ENCODE data around the gene PERCC1. TPM values are rescaled to one million over a fixed set of nuclear protein-coding genes. Genes with fewer than 3 reads are reported as not detected.

Gene PERCC1
- total and polyA plus RNA-seq, 9 of the 15 experiments (the other 6 are each of a cell fraction or from before 2014, with no cell fraction given): not detected

GRCh38 chr16:1474796-1475551, 44.1 kb downstream of the PERCC1 start, which contains the start of gene CLCN7:
Gene CLCN7 (minus strand): TSS chr16:1475028. CDS start chr16:1474974, 54 bp downstream.
- Histone ChIP-seq H3K36me3 (ENCODE audit: control insufficient read depth, insufficient read depth, low read length) (peaks cover 7% of the 10 kb centered on the region; the same call in 1 of the 3 replicates), H3K4me3 (peak within 1 kb of the TSS; percentile 85), H3K27me3 (ENCODE audit: control insufficient read depth in 2 of 2, insufficient read depth in 2 of 2, low read length in 2 of 2) (no peaks in the 10 kb centered on the region), H3K9me3 (replicated peaks; ENCODE audit: control insufficient read depth, insufficient read depth, low read depth, low read length) (no peaks in the 10 kb centered on the region), H3K27ac (ENCODE audit: extremely low read depth, low read depth, low read length) (peak within 1 kb of the TSS; percentile 97), H3K4me2 (ENCODE audit: insufficient read depth, low read length) (peak within 1 kb of the TSS; percentile 96), H3K79me2 (ENCODE audit: control insufficient read depth, insufficient read depth, low read length) (peaks cover 57% of the 10 kb centered on the region), H3K9ac (ENCODE audit: insufficient read depth in 1 of 2, low read depth in 2 of 2, low read length in 2 of 2) (peak within 1 kb of the TSS; percentile 96 to 97), H4K20me1 (replicated peaks; ENCODE audit: control insufficient read depth, insufficient read depth, low read length) (peaks cover 2% of the 10 kb centered on the region; the same call in 1 of the 2 replicates), H3K4me1 (replicated peaks in 1 of 2; ENCODE audit: control insufficient read depth in 2 of 2, insufficient read depth in 2 of 2, low read length in 2 of 2) (peaks cover 36 to 53% of the 10 kb centered on the region in 2 experiments; a peak in 4 of 5 replicates), H3K9me1 (ENCODE audit: control insufficient read depth, insufficient read depth, low read length) (peaks cover 6% of the 10 kb centered on the region), H2AFZ (ENCODE audit: low read depth, low read length) (peak within 1 kb of the TSS; percentile 92)
- WGBS (ENCODE audit: insufficient coverage, low coverage, missing lambda C conversion rate): 1% methylated on average over 90 of the region's 99 CpGs
- in situ Hi-C loops (cut with MboI) (no loop called here), intact Hi-C loops (cut with micrococcal nuclease) (no loop called here)
- peak; percentile 93 to 96 (median 94) for DNase-seq (ENCODE audit: extremely low read depth in 1 of 4, low spot score in 3 of 4)
- TSS peak; percentile 88 for BruUV-seq (replicated peaks)
- peak; percentile 81 for ATAC-seq
- peak; percentile 77 for FAIRE-seq
- ChIA-PET CTCF (ENCODE audit: low intra/inter-chr PET ratio) (no interaction called here), POLR2A (interaction anchor here (0.6 to 0.7 kb wide), 2 partner anchors 343 to 908 kb away, joined by 3 read pairs; no protein-coding TSS in a partner anchor)
- TF ChIP-seq ZNF232 (CRISPR knock-in tag; IDR thresholded peaks at IDR 0.05): peak; percentile 96
- no peak for TF ChIP-seq BRCA1 (IDR thresholded peaks at IDR 0.05)
- TF ChIP-seq BRCA1 (CRISPR knock-in tag; IDR thresholded peaks at IDR 0.05): 0 out of 2 replicates have a peak, but pooled peaks have one; percentile 86
- no peak for TF ChIP-seq HOXB6 (CRISPR knock-in tag; IDR thresholded peaks at IDR 0.05; ENCODE audit: borderline replicate concordance)
- no peak; the same call in 1 of the 2 replicates for TF ChIP-seq HIVEP1 (CRISPR knock-in tag; IDR thresholded peaks at IDR 0.05)
- TF ChIP-seq JUN (IDR thresholded peaks at IDR 0.05; ENCODE audit: borderline replicate concordance, low read depth, low read length): peak; percentile 90; the same call in 1 of the 2 replicates
- TF ChIP-seq JUN (CRISPR knock-in tag; IDR thresholded peaks at IDR 0.05; ENCODE audit: borderline replicate concordance): peak; percentile 77; the same call in 1 of the 2 replicates
- no peak for TF ChIP-seq ZC3H4 (CRISPR knock-in tag; IDR thresholded peaks at IDR 0.05; ENCODE audit: borderline replicate concordance)
- TF ChIP-seq MTA1 (IDR thresholded peaks at IDR 0.05; ENCODE audit: borderline replicate concordance): 0 out of 2 replicates have a peak, but pooled peaks have one; percentile 21
- peak; percentile 99 for TF ChIP-seq CXXC5 (CRISPR knock-in tag; IDR thresholded peaks at IDR 0.05)
- no peak for TF ChIP-seq OTX1 (CRISPR knock-in tag; IDR thresholded peaks at IDR 0.05)
- TF ChIP-seq IRF9 (tag; IDR thresholded peaks at IDR 0.05): no peak
- TF ChIP-seq, protein P1, sequence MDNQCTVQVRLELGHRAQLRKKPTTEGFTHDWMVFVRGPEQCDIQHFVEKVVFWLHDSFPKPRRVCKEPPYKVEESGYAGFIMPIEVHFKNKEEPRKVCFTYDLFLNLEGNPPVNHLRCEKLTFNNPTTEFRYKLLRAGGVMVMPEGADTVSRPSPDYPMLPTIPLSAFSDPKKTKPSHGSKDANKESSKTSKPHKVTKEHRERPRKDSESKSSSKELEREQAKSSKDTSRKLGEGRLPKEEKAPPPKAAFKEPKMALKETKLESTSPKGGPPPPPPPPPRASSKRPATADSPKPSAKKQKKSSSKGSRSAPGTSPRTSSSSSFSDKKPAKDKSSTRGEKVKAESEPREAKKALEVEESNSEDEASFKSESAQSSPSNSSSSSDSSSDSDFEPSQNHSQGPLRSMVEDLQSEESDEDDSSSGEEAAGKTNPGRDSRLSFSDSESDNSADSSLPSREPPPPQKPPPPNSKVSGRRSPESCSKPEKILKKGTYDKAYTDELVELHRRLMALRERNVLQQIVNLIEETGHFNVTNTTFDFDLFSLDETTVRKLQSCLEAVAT (IDR thresholded peaks at IDR 0.05): no peak
- no peak for TF ChIP-seq ETV1 (tag; conservative IDR thresholded peaks at IDR 0.05; ENCODE audit: low read depth)
- TF ChIP-seq GABPB1 (CRISPR knock-in tag; IDR thresholded peaks at IDR 0.05): peak; percentile 81
- TF ChIP-seq TBP (optimal IDR thresholded peaks at IDR 0.05; ENCODE audit: low read depth, low read length): peak; percentile 79
- TF ChIP-seq MAZ (CRISPR knock-in tag; conservative IDR thresholded peaks at IDR 0.05 in 1 of 2, IDR thresholded peaks at IDR 0.05 in 1 of 2): peak; percentile 80 to 89
- TF ChIP-seq, protein P2, sequence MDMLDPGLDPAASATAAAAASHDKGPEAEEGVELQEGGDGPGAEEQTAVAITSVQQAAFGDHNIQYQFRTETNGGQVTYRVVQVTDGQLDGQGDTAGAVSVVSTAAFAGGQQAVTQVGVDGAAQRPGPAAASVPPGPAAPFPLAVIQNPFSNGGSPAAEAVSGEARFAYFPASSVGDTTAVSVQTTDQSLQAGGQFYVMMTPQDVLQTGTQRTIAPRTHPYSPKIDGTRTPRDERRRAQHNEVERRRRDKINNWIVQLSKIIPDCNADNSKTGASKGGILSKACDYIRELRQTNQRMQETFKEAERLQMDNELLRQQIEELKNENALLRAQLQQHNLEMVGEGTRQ (CRISPR knock-in tag; IDR thresholded peaks at IDR 0.05): peak; percentile 99

Measured in K562 (cell line).